GM18873 (cell line): ENCODE measurements around the gene PI16.

Experiments
- ATAC-seq: cut with Tn5 transposase; IDR thresholded peaks from one replicate; pipeline ENCODE4 v1.9.1; 2021; ENCODE audit warnings: mild to moderate bottlenecking, moderate library complexity, moderate number of reproducible peaks; ENCODE audit not compliant: unreplicated experiment, low FRiP score

Gene PI16

DNA sequence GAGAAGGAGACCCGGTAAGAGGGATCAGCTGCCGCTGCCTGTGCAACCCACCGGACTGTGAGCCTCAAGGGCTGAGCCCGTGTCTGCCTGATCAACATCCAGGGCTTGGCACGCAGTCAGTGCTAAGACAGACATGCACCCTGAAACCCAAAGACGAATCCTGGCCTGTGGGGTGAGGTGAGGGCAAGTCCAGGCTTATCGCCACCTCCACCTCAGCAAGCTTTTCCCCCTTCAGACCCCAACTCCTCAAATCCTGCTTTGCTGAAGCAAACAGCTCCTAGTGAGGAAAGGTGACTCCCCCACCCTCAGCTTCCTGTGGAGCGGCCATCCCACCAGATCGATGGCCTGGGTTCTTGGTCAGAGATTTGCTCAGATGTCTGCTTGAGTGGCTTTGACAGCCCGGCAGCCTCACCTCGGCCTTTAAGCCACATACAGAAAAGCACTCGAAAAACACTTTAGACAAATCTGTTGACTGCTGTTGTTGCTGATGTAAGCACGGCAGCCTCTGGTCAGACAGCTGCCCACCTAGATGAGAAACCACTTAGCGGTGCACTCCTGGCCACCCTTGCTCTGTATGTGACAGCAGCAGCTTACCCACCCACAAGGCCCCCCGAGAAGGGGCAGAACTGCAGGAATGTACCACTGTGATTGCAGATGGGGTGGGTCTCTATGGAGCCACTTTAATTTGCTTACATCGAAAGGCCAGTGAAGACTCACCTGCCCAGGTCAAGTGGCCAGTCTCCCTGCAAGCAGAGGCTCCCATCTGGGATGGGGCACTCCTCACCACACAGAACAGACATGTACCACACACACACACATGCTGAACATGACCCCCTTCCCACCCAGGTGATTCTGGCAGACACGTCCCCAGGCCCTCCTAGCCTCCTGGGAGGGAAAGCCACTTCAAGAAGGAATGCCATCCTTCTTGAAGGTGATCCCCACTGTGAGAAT lies 16.6 kb downstream of the PI16 start:
- no peak for ATAC-seq

- no peak for ATAC-seq
Measured at GRCh38 chr6:36971921-36972673, 17.6 kb downstream of the PI16 start.

- ATAC-seq, result no peak
Measured at GRCh38 chr6:36973190-36973589, 18.7 kb downstream of the PI16 start.

DNA sequence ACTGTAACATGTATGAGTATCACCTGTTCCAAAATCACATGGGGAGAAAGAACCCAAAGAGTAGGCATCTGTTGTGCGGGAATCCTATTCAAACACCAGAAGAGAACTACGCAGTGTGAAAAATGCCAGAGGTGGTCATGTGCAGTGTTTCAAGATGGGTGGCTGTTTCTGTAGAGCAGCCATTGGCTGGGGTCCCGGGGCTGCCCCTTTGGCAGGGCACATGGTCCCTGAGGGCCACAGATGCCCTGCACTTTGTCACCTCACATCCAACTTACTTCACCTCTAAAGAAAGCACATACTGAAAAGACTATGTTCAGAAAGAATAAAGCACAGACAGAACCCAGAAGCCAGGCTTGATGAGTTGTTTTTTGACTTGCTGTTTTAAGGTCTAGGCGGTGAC lies 19.1 kb downstream of the PI16 start:
- no peak for ATAC-seq

DNA sequence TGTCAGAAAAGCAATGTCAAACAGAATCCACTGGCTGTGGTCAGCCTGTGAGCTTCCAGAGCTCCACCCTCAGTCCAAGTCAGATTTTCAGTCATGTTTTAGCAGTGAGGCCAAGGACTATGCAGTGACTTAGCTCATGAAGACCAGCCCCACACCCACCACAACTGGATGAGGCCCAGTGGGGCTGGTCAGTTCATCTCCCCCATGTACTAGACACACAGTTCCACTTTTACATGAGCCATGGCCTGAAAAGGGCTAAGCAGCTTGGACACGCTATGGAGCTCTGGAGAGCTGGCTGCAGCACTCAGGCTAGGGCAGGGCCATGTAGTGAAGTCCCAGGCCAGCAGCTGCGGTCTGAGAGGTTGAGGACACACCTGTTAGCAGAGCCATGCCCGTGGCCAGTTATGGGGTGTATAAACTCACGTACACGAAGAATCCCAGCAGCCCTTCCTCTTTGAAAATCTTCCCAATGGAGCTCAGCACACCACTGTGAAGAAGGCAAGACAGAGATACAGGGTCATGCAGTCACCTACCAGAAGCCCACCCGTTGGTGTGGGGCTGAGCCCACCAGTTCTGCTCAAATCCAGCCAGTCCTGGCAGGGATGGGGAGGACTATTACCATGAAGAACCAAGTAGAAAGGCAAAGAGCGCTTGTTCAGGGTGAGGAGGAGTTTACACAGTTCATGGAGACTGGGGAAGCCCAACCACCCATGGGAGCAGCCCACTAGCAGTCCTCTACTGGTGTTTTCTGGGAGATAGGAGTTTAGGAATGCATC lies 20.9 kb downstream of the PI16 start:
- ATAC-seq, result no peak

GRCh38 chr6:36976007-36976264 lies 21.4 kb downstream of the PI16 start:
- no peak for ATAC-seq

DNA sequence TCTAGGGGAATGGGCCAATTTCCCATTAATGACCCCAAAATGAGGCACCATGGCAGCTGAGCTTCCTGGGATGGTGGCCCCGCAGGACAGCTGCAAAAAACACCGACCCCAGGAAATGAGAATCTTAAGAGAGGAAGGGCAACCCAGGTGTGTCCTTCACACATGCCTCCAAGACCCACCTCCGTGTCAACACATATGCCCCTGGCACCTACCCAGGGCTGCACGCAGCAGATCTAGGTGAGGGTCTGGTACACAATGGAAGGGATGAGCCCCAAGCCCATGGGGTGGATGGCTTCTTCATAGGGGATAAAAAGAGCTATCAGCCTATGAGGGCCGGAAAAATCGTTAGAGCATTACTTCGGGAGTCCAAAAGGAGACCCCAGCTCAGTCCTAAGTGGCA lies 22.0 kb downstream of the PI16 start:
- no peak for ATAC-seq

GRCh38 chr6:36976931-36977330 lies 22.4 kb downstream of the PI16 start:
- no peak for ATAC-seq

- ATAC-seq, result no peak
Measured at GRCh38 chr6:36977470-36977941, 23.0 kb downstream of the PI16 start.

DNA sequence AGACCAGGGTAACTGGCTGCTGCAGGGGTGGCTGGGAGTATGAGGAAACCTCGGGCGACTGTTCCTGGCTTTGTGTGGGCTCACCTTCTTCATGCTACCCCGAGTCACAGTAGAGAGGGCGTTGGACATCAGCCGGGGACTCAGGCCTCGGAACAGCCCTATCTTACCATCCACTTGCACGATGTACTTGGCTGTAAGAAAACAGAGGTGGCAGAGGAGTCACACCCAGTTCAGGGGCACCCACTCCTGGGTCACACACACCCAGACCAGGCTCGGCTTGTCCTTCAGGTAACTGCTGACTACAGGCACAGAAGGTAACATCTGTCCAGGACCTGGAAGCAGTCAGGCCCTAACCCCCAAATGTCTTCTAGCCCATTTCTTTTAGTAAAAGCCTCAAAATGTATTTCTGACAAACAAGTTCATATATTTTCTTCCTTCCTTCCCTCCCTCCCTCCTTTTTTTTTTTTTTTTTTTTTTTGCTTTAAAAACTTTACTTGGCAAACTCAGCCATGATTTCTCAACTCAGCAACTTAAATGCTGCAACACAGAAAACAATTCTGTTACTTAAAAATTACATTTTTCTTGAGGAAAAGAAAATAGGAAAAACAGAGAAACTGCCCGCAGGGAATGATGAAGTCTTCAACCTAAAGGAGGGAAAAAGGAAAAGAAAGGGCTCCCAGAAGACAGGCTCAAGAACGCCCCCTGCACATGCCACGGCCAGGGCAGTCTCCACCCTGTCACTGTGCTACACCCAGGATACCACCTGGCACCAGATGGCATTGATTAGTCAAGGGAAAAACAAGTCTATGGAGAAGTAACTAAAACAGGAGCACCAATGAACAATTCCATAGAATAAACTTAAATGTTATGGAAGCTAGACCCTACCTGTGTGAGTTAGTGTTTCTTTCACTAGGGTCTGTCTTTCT lies 24.1 kb downstream of the PI16 start:
- ATAC-seq, result no peak

DNA sequence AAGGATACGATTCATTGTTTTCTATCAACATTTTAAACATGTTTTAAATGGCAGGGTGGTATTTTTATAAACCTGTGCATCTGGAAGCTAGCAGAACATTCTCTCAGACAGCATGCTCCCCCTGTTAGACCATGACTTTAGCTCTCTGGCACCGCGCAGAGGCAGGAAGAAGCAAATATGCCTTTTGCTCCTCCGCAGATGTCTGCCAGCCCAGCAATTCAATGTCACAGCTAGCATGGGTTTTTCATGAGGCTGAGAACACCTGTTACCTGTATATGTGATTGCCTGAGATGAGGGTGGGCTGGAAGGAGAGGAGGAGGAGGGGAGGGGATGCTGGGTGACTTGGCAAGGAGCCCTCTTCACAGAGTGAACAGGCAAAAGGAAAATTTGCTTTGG lies 24.8 kb downstream of the PI16 start:
- no peak for ATAC-seq

- ATAC-seq, result no peak
Measured at GRCh38 chr6:36980129-36980528, 25.6 kb downstream of the PI16 start.

DNA sequence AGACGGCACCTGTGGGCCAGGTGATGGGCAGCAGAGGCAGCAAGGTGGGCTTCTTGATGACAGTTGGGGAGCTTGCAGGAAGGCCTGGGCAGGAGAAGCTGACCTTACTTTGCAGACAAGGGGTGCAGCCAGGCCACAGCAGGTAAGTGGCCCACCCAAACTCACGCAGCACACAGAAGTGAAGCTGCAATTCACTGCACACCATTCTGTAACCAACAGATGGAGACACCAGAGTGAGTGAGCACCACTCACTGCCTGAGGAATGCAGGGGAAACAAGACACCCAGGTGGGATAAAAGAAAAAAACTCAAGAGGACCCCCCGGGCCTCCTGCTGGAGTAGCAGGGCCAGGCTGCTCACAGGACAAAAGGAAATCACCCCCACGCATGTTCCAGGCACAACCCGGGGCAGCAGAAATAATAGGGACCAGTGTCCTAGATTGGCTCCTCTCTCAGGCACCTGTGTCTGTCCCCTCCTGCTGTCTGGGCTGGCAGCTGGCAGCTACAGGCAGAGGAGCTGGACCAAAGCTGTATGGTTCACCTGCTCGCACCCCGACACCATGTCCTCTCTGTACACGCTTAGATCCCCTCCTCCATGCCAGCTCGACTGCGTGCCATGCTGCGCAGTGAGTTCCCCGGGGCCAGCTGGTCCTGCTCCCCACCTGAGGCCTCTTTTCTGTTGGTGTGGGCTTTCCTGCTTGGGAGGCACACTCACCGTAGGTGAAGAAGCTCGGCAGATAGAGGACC lies 26.5 kb downstream of the PI16 start:
- no peak for ATAC-seq

DNA sequence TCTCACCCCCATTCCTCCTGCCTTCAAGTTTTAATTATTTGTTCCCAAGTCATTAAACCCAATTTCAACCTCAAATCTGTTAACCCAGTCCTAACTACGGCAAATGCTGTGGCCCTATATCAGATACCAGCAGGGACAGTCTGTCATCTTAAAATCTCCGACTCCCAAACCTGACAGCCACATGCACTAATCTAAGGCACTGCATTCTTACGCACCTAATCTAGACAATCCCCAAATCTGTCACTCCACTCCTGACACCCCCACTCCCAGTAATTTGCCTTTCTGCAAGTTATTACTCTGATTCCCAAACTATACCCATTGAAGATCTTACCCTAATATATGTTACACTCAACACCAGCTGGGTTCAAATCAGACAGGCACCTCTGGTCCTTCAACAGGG lies 29.0 kb downstream of the PI16 start:
- no peak for ATAC-seq

DNA sequence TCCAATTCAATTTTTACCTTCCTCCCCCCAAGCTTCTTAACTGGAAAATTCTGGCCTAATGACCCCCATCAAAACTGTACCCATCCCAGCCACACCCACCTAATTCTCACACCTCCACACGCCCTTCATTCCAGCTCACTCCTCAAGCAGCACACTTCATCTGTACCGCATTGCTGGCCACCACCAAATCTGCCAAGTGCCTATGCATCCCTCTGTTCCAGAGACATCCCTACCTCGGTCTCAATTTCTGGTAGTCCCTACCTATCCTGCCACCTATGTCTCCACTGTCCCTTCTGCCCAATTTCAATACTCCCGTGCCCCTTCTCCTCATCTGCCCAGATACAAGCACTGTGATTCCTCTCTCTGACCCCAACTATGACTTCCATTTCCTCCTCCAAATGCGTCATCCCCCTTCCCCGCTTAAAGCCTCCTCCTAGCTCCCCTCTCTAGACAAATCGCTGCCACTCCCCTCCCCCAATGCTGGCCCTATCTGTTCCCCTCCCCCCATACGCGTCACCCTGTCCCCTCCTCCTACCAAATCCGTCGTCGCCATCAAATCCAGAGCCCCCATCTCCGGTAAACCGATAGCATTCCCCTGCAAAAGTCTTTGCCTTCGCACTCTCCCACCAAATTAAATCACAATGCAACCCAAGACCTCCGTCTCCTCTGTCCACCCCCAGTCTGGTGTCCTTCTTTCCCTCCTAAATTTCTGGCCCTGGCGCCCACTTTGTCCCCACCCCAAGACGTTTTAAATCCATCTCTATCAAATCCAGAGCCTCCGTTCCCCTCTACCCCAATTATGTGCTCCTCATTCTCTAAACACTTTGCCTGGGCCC lies 30.3 kb downstream of the PI16 start:
- no peak for ATAC-seq

DNA sequence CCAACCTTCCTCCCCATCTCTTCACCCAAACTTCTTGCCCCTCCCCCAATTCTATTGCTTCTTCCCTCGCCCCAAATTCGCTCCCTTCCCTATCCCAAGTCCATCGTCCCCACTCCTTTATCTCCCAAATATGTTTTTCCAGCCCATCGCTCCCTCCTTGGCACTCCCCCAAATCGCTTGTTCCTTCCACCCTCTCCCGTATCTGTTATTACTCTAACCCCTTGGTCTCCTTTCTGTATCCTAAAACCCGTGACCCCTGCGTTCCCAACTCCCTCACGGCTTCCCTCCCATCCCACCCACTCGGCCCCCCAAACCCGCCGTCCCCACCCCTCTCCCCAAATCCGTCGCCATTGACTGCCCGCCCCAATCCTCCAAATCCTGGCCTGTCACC lies 30.9 kb downstream of the PI16 start:
- ATAC-seq, result no peak

GRCh38 chr6:36985808-36986703 lies 31.5 kb downstream of the PI16 start, which contains the start of gene MTCH1:
Gene MTCH1, minus strand, starts transcription at chr6:36986196. Its CDS starts 23 bp downstream, at chr6:36986173.
- peak; percentile 61 for ATAC-seq
